Cardiac septum (tissue), 1 donor: ENCODE results near the gene PLEKHG3. TPM values are rescaled to one million over a fixed set of nuclear protein-coding genes. Genes with fewer than 3 reads are reported as not detected.

Experiments used
- DNase-seq: peaks from one replicate; pipeline ENCODE4 v3.0.0-alpha.2; 2020; ENCODE audit warnings: low spot score
- intact Hi-C: fragments of 100-400 bp; cut with DNase I; formaldehyde crosslinking; loops from one replicate; pipeline ENCODE4 v1.14.0; 2022
- total RNA-seq: library from RNA; stranded (reverse); fragmentation: NEBNext Ultra II Directional; extraction: Animal tissue kit (Norgen Biotek cat#: 25700); gene quantifications from one replicate; pipeline ENCODE4 v1.2.1, GENCODE V29; 2021
- donor health status: DM: no; HTN: no; CAD: no.

Gene PLEKHG3
- total RNA-seq, 1 donor from 2014 or later, result 22.5 TPM

DNA sequence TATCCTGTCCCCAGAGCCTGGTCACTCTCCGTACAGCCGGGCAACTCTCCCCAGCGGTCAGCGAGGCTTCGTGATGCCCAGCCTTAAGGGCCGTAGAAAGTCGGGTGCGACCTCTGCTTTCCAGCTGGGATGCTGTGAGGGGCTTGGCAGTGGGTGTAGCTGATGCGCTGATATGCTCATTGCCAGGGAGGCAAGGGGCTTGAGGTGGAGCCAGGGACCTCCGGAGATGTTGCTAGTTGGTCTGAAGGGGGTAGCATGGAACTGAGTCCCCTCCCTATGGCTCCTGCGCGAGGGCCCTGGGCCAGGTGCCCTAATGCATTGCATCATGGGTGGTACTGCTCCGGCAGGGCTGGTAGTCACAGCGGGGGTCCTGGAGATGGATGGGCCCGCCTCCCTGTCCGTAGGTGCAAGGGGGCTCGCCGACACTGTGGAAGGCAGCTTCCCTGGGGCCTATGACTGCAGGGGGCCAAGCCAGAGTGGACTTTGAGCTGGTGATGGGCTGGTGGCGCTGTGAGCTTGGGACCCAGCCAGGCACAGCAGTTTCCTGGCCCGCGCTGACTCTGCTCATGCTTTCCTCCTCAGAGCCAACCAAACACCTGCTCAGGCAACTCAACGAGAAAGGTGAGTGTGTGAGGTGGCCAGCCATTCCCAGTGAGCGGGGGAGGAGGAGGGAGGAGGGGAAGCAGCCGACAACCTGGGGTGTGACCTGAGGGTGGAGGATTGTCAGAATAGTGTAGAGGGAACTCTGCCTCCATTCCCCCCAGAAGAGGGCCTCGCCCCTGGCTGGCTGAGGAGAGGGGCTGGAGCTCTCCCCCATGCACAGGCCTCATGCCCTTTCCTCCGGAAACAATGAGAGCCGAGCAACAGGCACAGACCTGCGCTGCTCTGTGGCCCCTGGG lies 32.3 kb downstream of the PLEKHG3 start:
- intact Hi-C loops, result no loop called here
- no peak for DNase-seq

DNA sequence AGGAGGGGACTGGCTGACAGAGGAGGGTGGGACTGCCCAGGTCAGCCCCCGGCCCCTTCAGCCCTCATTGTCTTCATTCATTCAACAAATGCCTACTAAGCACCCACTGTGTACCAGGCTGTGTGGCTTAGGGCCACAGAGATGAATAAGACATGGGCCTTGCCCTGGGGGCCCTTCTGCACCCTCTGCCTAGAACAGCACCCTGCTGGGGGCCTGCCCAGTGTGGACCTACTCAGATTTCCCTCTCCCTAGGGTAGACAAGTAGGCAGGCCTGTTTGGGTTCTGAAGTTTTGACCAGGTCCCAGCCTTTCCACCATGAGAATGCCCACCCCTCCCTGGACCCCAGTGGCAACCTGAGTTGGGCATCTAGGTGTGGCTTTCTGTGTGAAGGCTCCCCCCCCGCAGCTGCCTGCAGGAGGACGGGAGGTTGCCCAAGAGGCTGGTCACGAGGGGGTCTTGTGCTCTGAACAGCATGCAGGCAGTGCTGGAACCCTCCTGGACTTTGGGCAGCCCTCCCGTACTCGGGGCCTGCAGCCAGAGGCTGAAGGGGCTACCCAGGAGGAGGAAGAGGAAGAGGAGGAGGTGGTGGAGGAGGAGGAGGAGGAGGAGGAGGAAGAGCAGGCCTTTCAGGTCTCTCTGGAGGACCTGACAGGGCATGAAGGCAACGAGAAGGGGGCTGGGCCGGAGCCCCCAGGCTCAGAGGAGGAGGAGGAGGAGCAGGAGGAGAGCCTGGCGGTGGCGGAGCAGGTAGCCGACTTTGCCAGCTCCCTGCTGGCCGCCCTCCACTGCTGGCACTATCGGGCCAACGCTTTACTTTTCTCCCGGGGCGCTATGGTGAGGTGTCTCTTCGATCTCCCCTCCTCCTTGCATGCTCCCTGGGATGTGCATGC lies 33.4 kb downstream of the PLEKHG3 start:
- intact Hi-C loops, result no loop called here
- DNase-seq, result no peak

DNA sequence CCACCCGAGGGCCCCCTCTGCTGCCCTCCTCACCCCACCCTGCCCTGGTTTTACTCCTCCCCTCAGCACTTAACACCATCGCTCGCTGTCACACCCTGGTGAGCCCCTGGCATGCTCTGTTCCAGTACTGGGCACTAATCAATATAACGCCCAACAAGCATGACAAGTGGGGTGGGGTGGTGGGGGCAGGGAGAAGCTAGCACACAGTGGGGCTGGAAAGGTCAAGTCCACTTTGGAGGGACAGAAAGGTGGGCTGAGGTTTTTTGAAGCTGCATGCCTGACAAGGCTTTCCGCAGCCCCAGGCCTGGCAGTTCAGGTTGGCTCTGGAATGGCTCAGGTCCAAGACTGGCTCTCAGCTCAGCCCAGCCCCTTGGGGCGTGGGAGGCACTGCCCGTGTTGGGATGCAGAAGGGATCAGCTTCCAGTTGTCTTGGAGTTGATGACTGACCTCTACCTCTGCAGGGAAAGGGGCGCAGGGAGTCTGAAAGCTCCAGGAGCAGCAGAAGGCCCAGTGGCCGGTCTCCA lies 34.1 kb downstream of the PLEKHG3 start:
- intact Hi-C loops, result no loop called here
- DNase-seq, result no peak

DNA sequence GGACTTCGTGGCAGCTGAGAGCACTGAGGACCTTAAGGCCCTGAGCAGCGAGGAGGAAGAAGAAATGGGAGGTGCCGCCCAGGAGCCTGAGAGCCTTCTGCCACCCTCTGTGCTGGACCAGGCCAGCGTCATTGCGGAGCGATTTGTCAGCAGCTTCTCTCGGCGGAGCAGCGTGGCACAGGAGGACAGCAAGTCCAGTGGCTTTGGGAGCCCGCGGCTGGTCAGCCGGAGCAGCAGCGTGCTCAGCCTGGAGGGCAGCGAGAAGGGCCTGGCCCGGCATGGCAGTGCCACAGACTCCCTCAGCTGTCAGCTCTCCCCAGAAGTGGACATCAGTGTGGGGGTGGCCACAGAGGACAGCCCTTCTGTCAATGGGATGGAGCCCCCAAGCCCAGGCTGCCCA lies 37.0 kb downstream of the PLEKHG3 start:
- DNase-seq, result no peak

DNA sequence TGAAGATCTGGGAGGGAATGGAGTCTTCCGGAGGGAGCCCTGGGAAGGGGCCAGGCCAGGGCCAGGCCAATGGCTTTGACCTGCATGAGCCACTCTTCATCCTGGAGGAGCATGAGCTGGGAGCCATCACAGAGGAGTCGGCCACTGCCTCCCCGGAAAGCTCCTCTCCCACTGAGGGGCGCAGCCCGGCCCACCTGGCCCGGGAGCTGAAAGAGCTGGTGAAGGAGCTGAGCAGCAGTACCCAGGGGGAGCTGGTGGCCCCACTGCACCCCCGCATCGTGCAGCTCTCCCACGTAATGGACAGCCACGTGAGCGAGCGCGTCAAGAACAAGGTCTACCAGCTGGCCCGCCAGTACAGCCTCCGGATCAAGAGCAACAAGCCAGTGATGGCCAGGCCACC lies 37.7 kb downstream of the PLEKHG3 start:
- no peak for DNase-seq
- intact Hi-C loops, result no loop called here

More for the DNA sequence above, 37.0 kb downstream of the PLEKHG3 start:
- intact Hi-C loops, result no loop called here

DNA sequence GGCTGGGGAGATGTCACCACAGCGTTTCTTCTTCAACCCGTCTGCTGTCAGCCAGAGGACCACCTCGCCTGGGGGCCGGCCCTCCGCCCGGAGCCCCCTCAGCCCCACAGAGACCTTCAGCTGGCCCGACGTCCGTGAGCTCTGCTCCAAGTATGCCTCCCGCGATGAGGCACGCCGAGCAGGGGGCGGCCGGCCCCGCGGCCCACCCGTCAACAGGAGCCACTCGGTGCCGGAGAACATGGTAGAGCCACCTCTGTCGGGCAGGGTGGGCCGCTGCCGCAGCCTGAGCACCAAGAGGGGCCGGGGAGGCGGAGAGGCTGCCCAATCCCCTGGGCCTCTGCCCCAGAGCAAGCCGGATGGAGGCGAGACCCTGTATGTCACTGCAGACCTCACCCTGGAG lies 38.8 kb downstream of the PLEKHG3 start:
- no peak for DNase-seq
- intact Hi-C loops, result no loop called here

DNA sequence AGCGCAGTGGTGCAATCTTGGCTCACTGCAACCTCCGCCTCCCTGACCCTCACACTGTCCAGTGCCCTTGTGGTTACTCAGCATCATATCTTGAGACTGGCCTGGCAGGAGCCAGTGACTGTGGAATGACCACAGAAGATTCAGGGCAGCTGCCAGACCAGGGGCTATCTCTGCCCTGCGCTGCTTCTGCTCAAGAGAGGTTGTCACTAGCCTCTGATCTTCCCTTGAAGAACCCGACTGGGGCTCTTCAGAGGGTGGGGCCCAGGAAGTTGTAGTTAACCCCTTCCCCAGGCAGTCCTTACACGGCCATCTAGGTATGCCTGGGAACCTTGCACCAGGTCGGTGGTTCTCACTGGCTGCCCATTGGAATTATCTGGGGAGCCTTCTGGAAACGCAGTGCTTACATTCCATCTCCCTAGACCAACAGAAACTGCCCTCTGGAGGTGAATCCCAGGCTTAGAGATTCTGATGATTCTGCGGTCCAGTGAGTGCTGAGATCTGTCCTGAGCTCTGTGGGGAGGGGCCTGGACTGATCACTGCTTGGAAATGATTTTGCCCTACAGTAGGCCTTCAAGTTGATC lies 41.4 kb downstream of the PLEKHG3 start:
- intact Hi-C loops, result no loop called here
- DNase-seq, result no peak

DNA sequence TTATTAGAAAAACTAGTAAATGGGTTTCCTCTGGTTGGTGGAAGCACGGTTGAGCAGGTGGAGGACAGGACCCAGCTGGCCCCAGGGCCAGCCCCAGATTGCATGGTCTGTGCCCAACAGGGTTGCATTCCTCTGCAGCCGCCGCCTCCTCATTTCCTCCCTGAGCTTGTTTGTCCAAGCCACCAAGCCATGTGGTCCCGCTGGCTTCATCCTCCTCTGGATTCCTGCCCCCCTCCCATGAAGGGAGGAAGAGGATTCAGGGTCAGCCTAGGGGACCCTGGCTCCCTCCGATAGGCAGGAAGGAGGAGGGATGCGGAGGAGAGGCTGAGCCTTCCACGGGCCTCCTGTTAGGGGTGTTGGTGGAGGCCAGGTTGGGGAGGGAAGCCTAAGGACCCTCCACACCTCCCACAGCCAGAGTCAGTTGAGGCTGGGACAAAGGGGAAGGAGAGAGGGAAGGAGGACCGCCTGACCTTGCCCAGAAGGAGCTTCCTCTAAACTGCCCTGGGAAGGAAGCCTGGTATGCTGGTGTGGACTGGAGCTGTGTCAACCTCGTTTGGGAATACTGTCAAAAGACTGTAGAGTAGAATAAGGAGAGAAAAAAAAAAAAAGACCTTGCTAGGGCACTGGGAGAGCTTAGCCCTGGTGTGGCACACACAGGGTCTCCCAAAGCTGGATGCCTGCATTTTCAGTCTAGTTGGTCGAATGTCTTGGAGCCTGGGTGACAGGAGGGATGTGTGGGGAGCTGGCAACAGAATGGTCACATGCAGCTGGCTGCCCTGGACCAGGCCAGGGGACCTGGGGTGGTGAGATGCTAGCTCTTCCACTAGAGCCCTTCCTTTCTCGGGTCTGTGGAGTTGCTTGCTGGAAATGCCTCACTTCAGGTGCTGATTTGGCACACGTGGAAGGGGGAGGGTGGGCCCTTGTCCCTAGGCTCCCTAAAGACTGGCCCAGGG lies 42.4 kb downstream of the PLEKHG3 start:
- DNase-seq, result no peak
- intact Hi-C loops, result no loop called here

DNA sequence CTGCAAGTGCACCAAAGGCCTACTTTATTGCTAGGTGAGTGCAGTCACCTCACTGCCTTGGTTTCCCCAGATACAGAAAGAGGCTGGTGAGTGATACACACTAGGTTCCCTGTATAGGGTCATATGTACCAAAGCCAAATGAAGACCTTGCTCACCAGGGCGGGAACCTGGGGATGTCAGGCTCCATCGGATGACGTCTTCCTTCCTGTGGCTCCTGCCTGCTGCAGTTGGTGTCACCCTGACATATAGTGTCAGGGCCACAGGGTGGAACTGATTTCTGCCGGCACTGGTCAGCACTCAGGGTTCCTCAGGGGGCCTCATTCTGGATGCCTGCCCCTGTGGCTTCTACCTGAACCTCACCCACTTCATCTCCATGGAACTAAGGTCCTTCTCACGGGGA lies 43.1 kb downstream of the PLEKHG3 start:
- intact Hi-C loops, result no loop called here
- no peak for DNase-seq

DNA sequence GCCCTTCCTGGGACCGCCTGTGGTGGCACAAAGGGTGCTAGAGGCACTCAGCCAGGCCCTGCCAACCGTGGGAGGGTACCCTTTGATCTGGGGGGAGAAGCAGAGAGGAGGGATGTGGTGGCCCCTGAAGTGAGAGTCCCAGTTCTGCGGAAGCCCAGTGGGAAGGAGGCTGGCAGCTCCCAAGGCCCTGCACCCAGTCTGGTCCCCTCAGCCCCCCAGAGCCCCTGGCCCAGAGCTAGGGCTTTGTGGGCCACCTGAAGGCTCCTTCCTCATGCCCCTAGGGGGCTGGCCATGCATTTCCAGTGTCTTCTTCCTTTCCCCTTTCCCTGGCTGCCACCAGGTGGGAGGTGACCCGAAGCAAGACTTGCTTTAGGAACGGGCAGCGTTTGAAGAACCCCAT lies 44.3 kb downstream of the PLEKHG3 start:
- DNase-seq, result no peak

DNA sequence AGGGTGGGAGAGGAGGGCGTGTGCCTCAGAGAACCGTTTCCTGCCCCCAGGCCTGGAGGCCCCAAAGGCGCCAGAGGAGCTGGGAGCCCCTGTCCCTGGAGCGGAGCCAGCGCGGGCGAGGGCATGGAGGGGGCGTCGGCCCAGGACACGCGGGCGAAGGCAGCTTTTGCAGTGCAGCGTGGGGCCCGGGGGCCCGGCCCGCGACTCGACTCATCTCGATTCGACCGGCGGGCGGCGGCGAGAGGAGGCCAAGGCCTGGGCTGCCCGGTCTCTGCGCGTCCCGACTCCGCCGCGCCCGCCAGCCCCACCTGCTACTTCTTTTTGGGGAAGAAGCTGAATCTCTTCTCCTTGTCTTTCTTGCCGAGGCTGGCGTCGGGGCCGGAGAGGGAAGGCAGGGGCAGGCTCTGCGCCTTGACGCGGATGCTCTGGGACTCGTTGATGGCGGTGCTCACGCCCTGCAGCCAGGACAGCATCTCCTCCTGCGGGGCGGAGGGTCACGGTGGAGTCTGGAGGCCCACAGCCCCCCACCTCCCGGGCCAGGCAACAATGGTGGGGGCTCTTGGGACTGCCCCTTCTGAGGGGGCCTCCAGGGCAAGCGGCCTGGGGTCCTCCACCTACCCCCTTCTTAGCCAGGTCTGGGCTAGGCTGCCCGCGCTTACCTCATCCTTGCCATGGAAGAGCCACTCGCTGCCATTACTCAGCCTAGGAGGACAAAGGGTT lies 44.9 kb downstream of the PLEKHG3 start:
- DNase-seq, result no peak
- intact Hi-C loops, result no loop called here

More for the DNA sequence above, 44.3 kb downstream of the PLEKHG3 start:
- intact Hi-C loops, result no loop called here

DNA sequence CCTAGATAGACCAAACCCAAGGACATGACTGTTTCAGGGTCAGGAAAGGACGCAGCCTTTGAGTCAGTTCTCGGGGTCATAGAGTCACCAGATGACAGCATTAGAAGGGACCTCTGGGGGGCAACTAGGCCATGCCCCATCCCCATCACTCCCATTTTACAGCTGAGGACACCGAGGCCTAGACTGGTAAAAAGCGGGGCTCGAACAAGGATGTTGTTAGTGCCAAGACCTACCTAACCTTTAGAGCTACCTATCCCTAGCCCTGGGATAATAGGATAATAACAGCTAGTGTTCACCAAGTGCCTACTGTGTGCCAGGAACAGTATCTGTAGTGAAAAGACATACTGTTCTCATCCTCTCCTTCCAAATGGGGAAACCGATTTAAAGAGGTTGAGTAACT lies 48.7 kb downstream of the PLEKHG3 start:
- no peak for DNase-seq
- intact Hi-C loops, result no loop called here

DNA sequence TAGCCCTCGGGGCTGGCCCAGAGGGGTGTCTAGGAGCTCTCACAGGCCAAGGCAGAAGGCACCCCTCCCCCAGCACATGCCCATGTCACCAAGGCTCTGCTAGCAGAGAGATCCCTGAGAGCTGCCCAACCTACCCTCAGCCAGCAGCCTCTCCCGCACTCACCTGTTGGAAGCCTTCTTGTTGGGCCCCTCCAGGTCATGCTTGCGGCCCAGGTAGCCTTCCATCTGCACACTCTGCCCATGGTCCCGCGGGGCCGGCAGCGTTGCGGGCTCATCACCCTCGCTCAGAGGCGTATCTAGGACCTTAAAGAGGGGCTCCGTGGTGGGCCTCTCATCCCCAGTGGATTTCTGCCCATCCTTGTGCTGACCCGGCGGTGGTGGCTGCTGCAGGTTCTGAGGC lies 49.1 kb downstream of the PLEKHG3 start:
- intact Hi-C loops, result no loop called here
- DNase-seq, result no peak

DNA sequence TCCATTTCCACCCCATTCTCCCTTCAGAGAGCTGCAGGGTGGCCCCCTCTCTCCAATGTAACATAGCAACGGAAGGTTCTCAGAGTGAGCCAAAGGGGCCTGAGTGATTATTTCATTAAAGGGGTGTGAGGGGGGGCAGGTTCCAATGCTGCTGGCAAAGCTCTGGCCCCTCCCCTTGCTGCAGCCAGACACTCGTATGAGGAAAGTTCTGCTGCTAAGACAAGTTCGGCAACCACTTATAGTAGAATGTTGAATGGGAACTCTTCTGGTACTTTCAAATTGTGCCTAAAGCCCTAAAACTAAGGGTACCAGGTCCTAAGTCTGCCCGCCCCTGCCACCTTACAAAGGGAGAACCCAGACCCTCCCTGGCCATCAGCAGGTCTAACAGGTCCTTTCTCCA lies 49.8 kb downstream of the PLEKHG3 start:
- no peak for DNase-seq
- intact Hi-C loops, result no loop called here

DNA sequence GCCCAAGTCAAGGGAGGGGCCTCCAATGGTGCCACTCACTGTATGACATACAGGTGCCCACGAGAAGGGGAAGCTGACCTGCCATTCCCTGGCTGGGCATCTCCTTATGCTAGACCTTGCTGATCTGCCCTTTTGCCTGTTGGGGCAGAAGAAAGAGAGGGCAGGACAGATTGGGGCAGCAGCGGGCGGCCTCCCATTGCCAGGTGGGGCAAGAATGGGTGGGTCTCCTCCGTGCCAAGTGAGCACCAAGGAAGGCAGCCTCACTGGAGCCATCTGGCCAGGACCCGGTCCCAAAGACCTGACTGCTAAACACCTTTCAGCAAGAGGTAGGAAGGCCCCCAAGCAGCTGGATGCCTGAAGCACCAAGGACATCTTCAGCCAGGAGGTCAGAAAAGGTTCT lies 50.5 kb downstream of the PLEKHG3 start:
- DNase-seq, result no peak
- intact Hi-C loops, result no loop called here

DNA sequence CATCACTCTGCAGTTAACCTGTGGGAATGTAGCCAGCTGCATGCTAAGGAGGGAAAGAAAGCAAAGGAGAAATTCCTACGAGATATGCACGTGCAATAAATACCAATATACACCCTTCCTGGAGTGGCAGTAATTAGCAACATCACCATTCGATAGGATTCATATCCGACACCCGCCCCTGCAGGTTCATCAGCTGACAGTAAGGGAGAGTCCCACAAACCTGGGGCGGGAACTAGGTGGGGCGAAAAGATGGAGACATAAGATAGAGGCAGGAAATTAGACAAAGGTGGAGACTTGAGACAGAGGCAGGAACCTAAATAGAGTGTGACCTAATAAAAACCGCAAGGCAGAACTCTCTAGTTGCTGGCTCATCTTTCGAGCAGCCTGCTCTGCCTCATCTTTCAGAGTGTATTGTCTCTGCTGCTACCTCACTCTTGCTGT lies 51.6 kb downstream of the PLEKHG3 start:
- intact Hi-C loops, result no loop called here
- DNase-seq, result no peak

DNA sequence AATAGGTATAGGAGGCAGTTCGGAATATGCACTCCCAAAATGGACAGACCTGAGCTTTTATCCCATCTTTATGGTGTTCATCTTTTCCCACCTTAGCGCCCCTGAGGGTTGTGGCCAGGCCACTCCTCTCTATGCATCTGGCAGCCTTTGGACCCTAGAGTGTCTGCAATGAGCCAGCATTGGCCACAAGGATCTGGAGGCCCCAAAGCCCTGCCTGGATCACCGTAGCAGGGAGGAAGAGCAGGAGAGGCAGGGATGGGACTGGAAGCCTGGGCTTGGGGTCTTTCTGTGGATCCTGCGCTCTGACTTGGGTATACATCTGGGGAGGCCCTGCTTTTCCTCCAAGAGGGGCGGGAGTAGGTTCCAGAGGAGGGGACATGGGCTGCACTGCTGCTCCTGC lies 52.5 kb downstream of the PLEKHG3 start:
- intact Hi-C loops, result no loop called here
- no peak for DNase-seq

DNA sequence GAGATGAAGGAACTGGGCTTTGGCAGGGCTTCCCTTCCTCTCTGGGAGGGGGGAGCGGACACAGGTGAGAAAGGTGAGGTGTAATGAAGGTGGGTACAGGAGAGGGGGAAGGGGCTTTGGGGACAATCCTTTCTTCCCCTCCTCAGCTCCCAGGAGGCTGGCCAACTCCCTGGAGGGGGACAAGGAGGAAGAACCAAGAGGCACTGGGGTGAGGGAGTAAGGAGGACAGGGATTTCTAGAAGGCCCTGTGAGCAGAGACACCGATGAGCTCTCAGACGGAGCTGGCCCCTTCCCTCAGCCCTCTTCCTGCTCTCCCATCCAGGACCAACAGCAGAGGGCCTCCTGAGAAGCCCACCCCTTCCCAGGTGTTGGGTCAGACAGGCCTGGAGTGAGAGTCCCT lies 53.4 kb downstream of the PLEKHG3 start:
- DNase-seq, result no peak
- intact Hi-C loops, result no loop called here
